HEK293T (cell line): Measurements from ENCODE around the gene PLB1.

Experiments used
- CTCF ChIA-PET: fragments of 350-600 bp; formaldehyde crosslinking; extraction: SDS; loops from one replicate; lab custom pipeline; 2021; ENCODE audit warnings: antibody characterized with exemption, inconsistent platforms; lab: Yijun Ruan, JAX
- POLR2A ChIA-PET: fragments of 350-600 bp; formaldehyde crosslinking; extraction: SDS; loops from one replicate; lab custom pipeline; 2020; ENCODE audit warnings: antibody characterized with exemption, inconsistent platforms; lab: Yijun Ruan, JAX
- DNase-seq: peaks from one replicate; pipeline ENCODE4 v3.0.0; 2012; ENCODE audit warnings: mixed read lengths; ENCODE audit errors: extremely low spot score
- ARNT ChIP-seq: fragments of 450-650 bp; IDR thresholded peaks from 2 replicates; pipeline ENCODE4 v1.6.1; 2017; ENCODE audit warnings: mild to moderate bottlenecking
- BHLHE40 ChIP-seq: fragments of 450-650 bp; IDR thresholded peaks from 2 replicates; pipeline ENCODE4 v1.6.1; 2016; ENCODE audit warnings: mild to moderate bottlenecking, moderate library complexity, borderline replicate concordance
- CTBP1 ChIP-seq: fragments of 450-650 bp; IDR thresholded peaks from 2 replicates; pipeline ENCODE4 v1.6.1; 2016; ENCODE audit warnings: borderline replicate concordance
- ELF4 ChIP-seq: fragments of 450-650 bp; IDR thresholded peaks from 2 replicates; pipeline ENCODE4 v1.6.1; 2017; ENCODE audit warnings: antibody characterized with exemption
- FOXA1 ChIP-seq: fragments of 450-650 bp; IDR thresholded peaks from 2 replicates; pipeline ENCODE4 v1.6.1; 2016; ENCODE audit warnings: mild to moderate bottlenecking
- FOXK2 ChIP-seq: fragments of 450-650 bp; IDR thresholded peaks from 2 replicates; pipeline ENCODE4 v1.6.1; 2016; ENCODE audit warnings: mild to moderate bottlenecking
- FOXM1 ChIP-seq: fragments of 450-650 bp; IDR thresholded peaks from 2 replicates; pipeline ENCODE4 v1.6.1; 2017; ENCODE audit warnings: mild to moderate bottlenecking, borderline replicate concordance
- HDGF ChIP-seq: fragments of 450-650 bp; IDR thresholded peaks from 2 replicates; pipeline ENCODE4 v1.6.1; 2017; ENCODE audit warnings: antibody characterized with exemption, borderline replicate concordance
- L3MBTL2 ChIP-seq: fragments of 450-650 bp; conservative IDR thresholded peaks from 2 replicates; pipeline ENCODE4 v1.6.1; 2016; ENCODE audit warnings: mild to moderate bottlenecking
- LEF1 ChIP-seq: fragments of 450-650 bp; IDR thresholded peaks from 2 replicates; pipeline ENCODE4 v1.6.1; 2017; ENCODE audit warnings: mild to moderate bottlenecking, borderline replicate concordance
- NFRKB ChIP-seq: fragments of 450-650 bp; IDR thresholded peaks from 2 replicates; pipeline ENCODE4 v1.6.1; 2016; ENCODE audit warnings: mild to moderate bottlenecking, moderate library complexity
- PKNOX1 ChIP-seq: fragments of 450-650 bp; IDR thresholded peaks from 2 replicates; pipeline ENCODE4 v1.6.1; 2016
- SP1 ChIP-seq: fragments of 450-650 bp; IDR thresholded peaks from 2 replicates; pipeline ENCODE4 v1.6.1; 2017
- SUZ12 ChIP-seq: fragments of 450-650 bp; IDR thresholded peaks from 2 replicates; pipeline ENCODE4 v1.6.1; 2016; ENCODE audit warnings: mild to moderate bottlenecking
- TARDBP ChIP-seq: fragments of 450-650 bp; IDR thresholded peaks from 2 replicates; pipeline ENCODE4 v1.6.1; 2016
- ZNF384 ChIP-seq: fragments of 450-650 bp; IDR thresholded peaks from 2 replicates; pipeline ENCODE4 v1.6.1; 2016

PLB1 gene

GRCh38 chr2:28564346-28564745 lies 68.5 kb downstream of the PLB1 start:
- CTCF ChIA-PET = interaction anchor here (1.3 kb wide), 1 partner anchor 30 kb away, joined by 4 read pairs; no protein-coding TSS in a partner anchor
- TF ChIP-seq ARNT (no peak), LEF1 (no peak), FOXK2 (no peak), BHLHE40 (no peak), ELF4 (no peak), FOXA1 (no peak), SP1 (no peak), CTBP1 (no peak), L3MBTL2 (no peak), PKNOX1 (no peak)
- DNase-seq = no peak
- POLR2A ChIA-PET = no interaction called here

GRCh38 chr2:28565033-28565432 lies 69.2 kb downstream of the PLB1 start:
- ChIA-PET POLR2A (no interaction called here), CTCF (interaction anchor here (0.6 to 1.3 kb wide), 2 partner anchors 29 to 219 kb away, joined by 4 to 6 read pairs; no protein-coding TSS in a partner anchor)
- no peak for TF ChIP-seq LEF1
- no peak for TF ChIP-seq ARNT
- no peak for TF ChIP-seq FOXK2
- no peak for TF ChIP-seq HDGF
- no peak for TF ChIP-seq ZNF384
- no peak for TF ChIP-seq BHLHE40
- TF ChIP-seq FOXM1 = no peak
- TF ChIP-seq CTBP1 = no peak
- no peak for TF ChIP-seq SP1
- TF ChIP-seq NFRKB = no peak
- no peak for TF ChIP-seq PKNOX1
- no peak for TF ChIP-seq SUZ12
- TF ChIP-seq TARDBP = no peak
- TF ChIP-seq FOXA1 = no peak
- no peak for TF ChIP-seq L3MBTL2
- TF ChIP-seq ELF4 = no peak
- DNase-seq = no peak

- no peak for DNase-seq
- no peak for TF ChIP-seq ARNT
- TF ChIP-seq FOXA1 = no peak
- TF ChIP-seq FOXM1 = no peak
- ChIA-PET CTCF (interaction anchor here (0.6 to 1.6 kb wide), 8 partner anchors 9 to 1383 kb away, joined by 3 to 8 read pairs (median 4); no protein-coding TSS in a partner anchor), POLR2A (interaction anchor here (1.0 kb wide), 1 partner anchor 186 kb away, joined by 5 read pairs; the partner anchor contains the start of gene PPP1CB)
Measured at GRCh38 chr2:28565720-28566295, 69.9 kb downstream of the PLB1 start.

- DNase-seq = peak; percentile 95
- TF ChIP-seq SP1 (no peak), ARNT (0 out of 2 replicates have a peak, but pooled peaks have one; percentile 10), L3MBTL2 (peak; percentile 24; the same call in 1 of the 2 replicates)
- CTCF ChIA-PET = interaction anchor here (0.6 to 1.6 kb wide), 13 partner anchors 9 to 1384 kb away, joined by 3 to 8 read pairs (median 3); no protein-coding TSS in a partner anchor
- POLR2A ChIA-PET = interaction anchor here (1.0 kb wide), 1 partner anchor 186 kb away, joined by 5 read pairs; the partner anchor contains the start of gene PPP1CB
Measured at GRCh38 chr2:28566521-28567041, 70.7 kb downstream of the PLB1 start.

GRCh38 chr2:28567061-28567471 lies 71.2 kb downstream of the PLB1 start:
- peak; percentile 36 for DNase-seq
- ChIA-PET CTCF (interaction anchor here (0.6 to 1.6 kb wide), 10 partner anchors 11 to 234 kb away, joined by 3 to 8 read pairs (median 4); no protein-coding TSS in a partner anchor), POLR2A (interaction anchor here (1.0 kb wide), 1 partner anchor 185 kb away, joined by 5 read pairs; the partner anchor contains the start of gene PPP1CB)
- TF ChIP-seq FOXA1 = no peak
- 0 out of 2 replicates have a peak, but pooled peaks have one; percentile 19 for TF ChIP-seq L3MBTL2

- ChIA-PET CTCF (interaction anchor here (0.7 to 1.4 kb wide), 4 partner anchors 11 to 29 kb away, joined by 3 to 8 read pairs (median 5); no protein-coding TSS in a partner anchor), POLR2A (no interaction called here)
- no peak for DNase-seq
- TF ChIP-seq LEF1 (no peak), ZNF384 (no peak), L3MBTL2 (no peak), PKNOX1 (no peak)
Measured at GRCh38 chr2:28568036-28568435, 72.2 kb downstream of the PLB1 start.

- TF ChIP-seq ZNF384 (no peak), LEF1 (no peak)
- ChIA-PET POLR2A (no interaction called here), CTCF (interaction anchor here (1.2 to 1.4 kb wide), 2 partner anchors 26 to 28 kb away, joined by 4 to 6 read pairs; no protein-coding TSS in a partner anchor)
- no peak for DNase-seq
Measured at GRCh38 chr2:28568533-28568932, 72.7 kb downstream of the PLB1 start.
